HCT116 (cell line): ENCODE measurements around the gene MAPKBP1. TPM values are rescaled to one million over a fixed set of nuclear protein-coding genes. Genes with fewer than 3 reads are reported as not detected.

Experiments
- ATAC-seq: fragments of 200-7000 bp; cut with Tn5 transposase; 2 replicates; pipeline ENCODE4 v1.9.1; 2020; ENCODE audit warnings: mild to moderate bottlenecking, moderate library complexity
- BruUV-seq: library from RNA; stranded (reverse); fragments of 400-500 nt; replicated peaks from 2 replicates; lab custom pipeline; 2021; lab: Mats Ljungman, UMichigan
- CTCF ChIA-PET: fragments of 300-600 bp; sonication (Branson Sonifier 250); formaldehyde crosslinking; loops from one replicate; lab custom pipeline; 2021; ENCODE audit warnings: antibody characterized with exemption; lab: Charles Lee
- POLR2A ChIA-PET: fragments of 300-600, 350-600 bp; sonication (Branson Sonifier 250); formaldehyde crosslinking; loops from one replicate; lab custom pipeline; 2021; ENCODE audit warnings: antibody characterized with exemption; lab: Charles Lee
- RAD21 ChIA-PET, 2 experiments: fragments of 300-600 bp; sonication (Branson Sonifier 250); formaldehyde crosslinking; loops; one replicate each; lab custom pipeline; 2023; ENCODE audit warnings: low total read pairs in 2 of 2; ENCODE audit not compliant: uncharacterized antibody in 2 of 2, unreplicated experiment in 2 of 2, low non-redundant PET in 1 of 2; lab: Charles Lee
- DNase-seq: peaks from one replicate; pipeline ENCODE4 v3.0.0-alpha.2; 2010; ENCODE audit warnings: low read depth, low spot score
- H2AFZ ChIP-seq: fragments of 200-600 bp; shearing (Covaris generic), sonication (generic); 2 replicates; pipeline ENCODE4 v1.6.1; 2017; ENCODE audit warnings: low read depth, mixed run types, mixed read lengths, antibody characterized with exemption, low read length; ENCODE audit not compliant: poor library complexity, severe bottlenecking
- H3K27ac ChIP-seq: 2 replicates; pipeline ENCODE4 v1.5.1; 2012; ENCODE audit warnings: low read depth, low read length
- H3K27me3 ChIP-seq: fragments of 200-600 bp; sonication (generic); 2 replicates; pipeline ENCODE4 v1.6.1; 2016; ENCODE audit warnings: mixed run types, low read length, mixed read lengths; ENCODE audit not compliant: insufficient read depth
- H3K36me3 ChIP-seq, 2 experiments: fragments of 200-500 bp in 1 of 2; fragments of 200-600 bp in 1 of 2; sonication (Bioruptor generic) in 1 of 2; sonication (generic) in 1 of 2; 2 replicates each; pipeline versions ENCODE4 v1.5.1 to v1.6.1; 2014 to 2016; ENCODE audit warnings: low read length in 2 of 2, inconsistent platforms in 1 of 2, mixed read lengths in 1 of 2, mixed run types in 1 of 2; ENCODE audit not compliant: insufficient read depth in 2 of 2, control insufficient read depth in 1 of 2
- H3K4me1 ChIP-seq, 2 experiments: fragments of 200-600 bp in 1 of 2; sonication (generic) in 1 of 2; 2 replicates each; pipeline versions ENCODE4 v1.5.1 to v1.6.1; 2012 to 2017; ENCODE audit warnings: low read length in 2 of 2, inconsistent platforms in 1 of 2, mild to moderate bottlenecking in 1 of 2, mixed read lengths in 1 of 2, mixed run types in 1 of 2, moderate library complexity in 1 of 2; ENCODE audit not compliant: insufficient read depth in 2 of 2, control insufficient read depth in 1 of 2
- H3K4me2 ChIP-seq: fragments of 200-600 bp; sonication (generic); 2 replicates; pipeline ENCODE4 v1.6.1; 2017; ENCODE audit warnings: mixed run types, low read length, mixed read lengths
- H3K4me3 ChIP-seq, 2 experiments: fragments of 200-600 bp in 1 of 2; sonication (generic) in 1 of 2; replicated peaks in 1 of 2; 2 replicates each; pipeline ENCODE4 v1.5.1; 2011 to 2016; ENCODE audit warnings: low read length in 2 of 2, control low read depth in 1 of 2, low read depth in 1 of 2, mild to moderate bottlenecking in 1 of 2, mixed read lengths in 1 of 2, mixed run types in 1 of 2
- H3K79me2 ChIP-seq: fragments of 200-600 bp; sonication (generic); 2 replicates; pipeline ENCODE4 v1.6.1; 2017; ENCODE audit warnings: mild to moderate bottlenecking, mixed run types, low read length, moderate library complexity, mixed read lengths; ENCODE audit not compliant: insufficient read depth
- H3K9ac ChIP-seq: fragments of 200-600 bp; sonication (generic); 2 replicates; pipeline ENCODE4 v1.6.1; 2016; ENCODE audit warnings: low read length, mixed read lengths
- H3K9me2 ChIP-seq: fragments of 200-600 bp; sonication (generic), shearing (Covaris generic); 2 replicates; pipeline ENCODE4 v1.6.1; 2017; ENCODE audit warnings: mixed run types, mild to moderate bottlenecking, moderate library complexity; ENCODE audit not compliant: insufficient read depth
- H3K9me3 ChIP-seq, 2 experiments: fragments of 200-500 bp in 1 of 2; fragments of 200-600 bp in 1 of 2; sonication (Bioruptor generic) in 1 of 2; sonication (generic) in 1 of 2; 2 replicates each; pipeline ENCODE4 v1.6.1; 2014 to 2017; ENCODE audit warnings: low read length in 2 of 2, mixed read lengths in 2 of 2, inconsistent platforms in 1 of 2, low read depth in 1 of 2, mild to moderate bottlenecking in 1 of 2, mixed run types in 1 of 2, moderate library complexity in 1 of 2; ENCODE audit not compliant: control insufficient read depth in 1 of 2, insufficient read depth in 1 of 2
- H4K20me1 ChIP-seq: fragments of 200-600 bp; sonication (generic), shearing (Covaris generic); 2 replicates; pipeline ENCODE4 v1.6.1; 2017; ENCODE audit warnings: mixed run types, mild to moderate bottlenecking, moderate library complexity; ENCODE audit not compliant: insufficient read depth
- ATF3 ChIP-seq: IDR thresholded peaks from 2 replicates; pipeline ENCODE4 v1.6.1; 2012
- CBX3 ChIP-seq: IDR thresholded peaks from 2 replicates; pipeline ENCODE4 v1.6.1; 2012; ENCODE audit warnings: low read depth
- CEBPB ChIP-seq: IDR thresholded peaks from 2 replicates; pipeline ENCODE4 v1.6.1; 2012; ENCODE audit warnings: low read depth
- EGR1 ChIP-seq: IDR thresholded peaks from 2 replicates; pipeline ENCODE4 v1.6.1; 2012; ENCODE audit warnings: low read depth
- ELF1 ChIP-seq: IDR thresholded peaks from 2 replicates; pipeline ENCODE4 v1.6.1; 2012; ENCODE audit warnings: low read depth, borderline replicate concordance
- EZH2phosphoT487 ChIP-seq: fragments of 200-600 bp; IDR thresholded peaks from 2 replicates; pipeline ENCODE4 v1.6.1; 2018; ENCODE audit warnings: antibody characterized with exemption, borderline replicate concordance
- JUND ChIP-seq: IDR thresholded peaks from 2 replicates; pipeline ENCODE4 v1.6.1; 2012
- POLR2AphosphoS5 ChIP-seq: IDR thresholded peaks from 2 replicates; pipeline ENCODE4 v1.6.1; 2011; ENCODE audit warnings: mild to moderate bottlenecking, low read depth, low read length, moderate library complexity
- RAD21 ChIP-seq: IDR thresholded peaks from 2 replicates; pipeline ENCODE4 v1.6.1; 2012; ENCODE audit warnings: low read depth, mild to moderate bottlenecking
- REST ChIP-seq: IDR thresholded peaks from 2 replicates; pipeline ENCODE4 v1.6.1; 2012; ENCODE audit warnings: low read depth
- SP1 ChIP-seq: IDR thresholded peaks from 2 replicates; pipeline ENCODE4 v1.6.1; 2012; ENCODE audit warnings: low read depth
- SRF ChIP-seq: IDR thresholded peaks from 2 replicates; pipeline ENCODE4 v1.6.1; 2012; ENCODE audit warnings: low read depth
- YY1 ChIP-seq: IDR thresholded peaks from 2 replicates; pipeline ENCODE4 v1.6.1; 2011; ENCODE audit warnings: low read length, low read depth, moderate library complexity, mild to moderate bottlenecking; ENCODE audit not compliant: insufficient replicate concordance; ENCODE audit errors: extremely low read depth
- ZFX ChIP-seq: fragments of 450-650 bp; IDR thresholded peaks from 2 replicates; pipeline ENCODE4 v1.6.1; 2017
- intact Hi-C: fragments of 100-400 bp; cut with micrococcal nuclease; formaldehyde crosslinking; loops from 2 replicates; pipeline ENCODE4 v1.10.0; 2022
- total RNA-seq: library from RNA; stranded (reverse); gene quantifications from one replicate; pipeline ENCODE4 v1.2.1, GENCODE V29; 2021; ENCODE audit not compliant: unreplicated experiment
- TF ChIP-seq, protein P1 (sequence below): IDR thresholded peaks from 2 replicates; pipeline ENCODE4 v1.6.1; 2012

The MAPKBP1 gene
- total RNA-seq, 1 experiment from 2014 or later = 21.3 TPM

DNA sequence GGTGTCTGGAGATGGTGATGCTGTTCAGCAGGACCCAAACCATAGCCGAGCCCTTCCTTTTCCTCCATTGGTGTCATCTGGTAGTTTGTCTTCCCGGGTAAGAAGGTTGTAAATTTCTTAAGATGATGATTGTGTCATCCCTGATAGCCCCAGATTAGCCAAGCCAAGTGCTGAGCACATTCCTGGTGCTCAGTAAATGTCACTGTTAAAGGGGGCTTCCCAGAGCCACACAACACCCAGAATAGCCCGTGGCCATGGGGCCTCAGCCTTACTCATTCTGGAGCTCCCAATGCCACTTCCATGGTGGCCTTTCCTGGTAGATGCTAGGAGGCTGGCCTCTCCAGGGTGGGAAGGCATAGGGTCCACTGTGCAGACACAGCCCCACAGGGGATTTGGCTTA lies 59.8 kb downstream of the MAPKBP1 start:
- H3K4me2 ChIP-seq = no peak overlapping the region
- ATAC-seq (no peak), DNase-seq (no peak)
- TF ChIP-seq YY1 (no peak), JUND (no peak), REST (no peak), EZH2phosphoT487 (no peak), CBX3 (no peak)
- no peaks in the 10 kb centered on the region for H4K20me1 ChIP-seq
- H3K79me2 ChIP-seq = no peaks in the 10 kb centered on the region
- no peaks in the 10 kb centered on the region for H3K36me3 ChIP-seq
- no peak overlapping the region for H3K27ac ChIP-seq
- ChIA-PET RAD21 (no interaction called here), POLR2A (no interaction called here), CTCF (no interaction called here)
- no peak overlapping the region for H3K9ac ChIP-seq
- no peaks in the 10 kb centered on the region for H3K9me2 ChIP-seq
- no peaks in the 10 kb centered on the region for H3K27me3 ChIP-seq
- no peak overlapping the region for H3K4me3 ChIP-seq
- no peak overlapping the region for H2AFZ ChIP-seq
- intact Hi-C loops = no loop called here
- BruUV-seq = no TSS peak
- no peaks in the 10 kb centered on the region for H3K9me3 ChIP-seq
- H3K4me1 ChIP-seq = peaks cover 9 to 12% of the 10 kb centered on the region in 2 experiments; a peak in 2 of 4 replicates

GRCh38 chr15:41836073-41836472 lies 61.8 kb downstream of the MAPKBP1 start:
- Histone ChIP-seq H3K27ac (no peak overlapping the region), H3K9me2 (no peaks in the 10 kb centered on the region), H3K4me2 (no peak overlapping the region), H3K9ac (no peak overlapping the region), H2AFZ (no peak overlapping the region), H4K20me1 (no peaks in the 10 kb centered on the region), H3K36me3 (no peaks in the 10 kb centered on the region), H3K79me2 (no peaks in the 10 kb centered on the region), H3K9me3 (no peaks in the 10 kb centered on the region), H3K4me1 (peaks cover 9 to 12% of the 10 kb centered on the region in 2 experiments; a peak in 2 of 4 replicates), H3K4me3 (no peak overlapping the region), H3K27me3 (no peaks in the 10 kb centered on the region)
- intact Hi-C loops = no loop called here
- no peak for DNase-seq
- POLR2A ChIA-PET = no interaction called here
- CTCF ChIA-PET = interaction anchor here (1.3 kb wide), 1 partner anchor 62 kb away, joined by 3 read pairs; the partner anchor contains the start of gene MAPKBP1
- no peak for ATAC-seq
- RAD21 ChIA-PET = no interaction called here
- no TSS peak for BruUV-seq
- no peak for TF ChIP-seq JUND
- TF ChIP-seq POLR2AphosphoS5 = no peak
- TF ChIP-seq, protein P1, sequence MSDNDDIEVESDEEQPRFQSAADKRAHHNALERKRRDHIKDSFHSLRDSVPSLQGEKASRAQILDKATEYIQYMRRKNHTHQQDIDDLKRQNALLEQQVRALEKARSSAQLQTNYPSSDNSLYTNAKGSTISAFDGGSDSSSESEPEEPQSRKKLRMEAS = no peak
- no peak for TF ChIP-seq ATF3
- TF ChIP-seq SP1 = no peak
- no peak for TF ChIP-seq SRF
- TF ChIP-seq EGR1 = no peak
- no peak for TF ChIP-seq ZFX
- TF ChIP-seq ELF1 = no peak
- no peak for TF ChIP-seq RAD21
- no peak for TF ChIP-seq CEBPB
- TF ChIP-seq EZH2phosphoT487 = no peak
- no peak for TF ChIP-seq REST
